ENCODE measurements around the gene TMEM161A.

DNA sequence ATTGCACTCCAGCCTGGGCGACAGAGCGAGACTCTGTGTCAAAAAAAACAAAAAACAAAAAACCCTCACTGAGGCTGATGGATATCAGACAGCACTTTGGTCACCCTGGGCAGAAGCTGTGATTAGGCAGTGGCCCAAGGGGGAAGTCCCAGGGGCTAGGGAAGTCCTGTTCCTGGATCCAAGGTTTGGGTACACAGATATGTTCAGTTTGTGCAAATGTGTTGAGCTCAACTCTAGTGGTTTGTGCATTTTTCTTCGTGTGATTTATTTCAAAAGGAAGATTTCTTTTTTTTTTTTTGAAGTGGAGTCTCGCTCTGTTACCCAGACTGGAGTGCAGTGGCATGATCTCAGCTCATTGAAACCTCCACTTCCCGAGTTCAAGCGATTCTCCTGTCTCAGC lies 19.5 kb upstream of the TMEM161A start:
- TF ChIP-seq, protein P1, sequence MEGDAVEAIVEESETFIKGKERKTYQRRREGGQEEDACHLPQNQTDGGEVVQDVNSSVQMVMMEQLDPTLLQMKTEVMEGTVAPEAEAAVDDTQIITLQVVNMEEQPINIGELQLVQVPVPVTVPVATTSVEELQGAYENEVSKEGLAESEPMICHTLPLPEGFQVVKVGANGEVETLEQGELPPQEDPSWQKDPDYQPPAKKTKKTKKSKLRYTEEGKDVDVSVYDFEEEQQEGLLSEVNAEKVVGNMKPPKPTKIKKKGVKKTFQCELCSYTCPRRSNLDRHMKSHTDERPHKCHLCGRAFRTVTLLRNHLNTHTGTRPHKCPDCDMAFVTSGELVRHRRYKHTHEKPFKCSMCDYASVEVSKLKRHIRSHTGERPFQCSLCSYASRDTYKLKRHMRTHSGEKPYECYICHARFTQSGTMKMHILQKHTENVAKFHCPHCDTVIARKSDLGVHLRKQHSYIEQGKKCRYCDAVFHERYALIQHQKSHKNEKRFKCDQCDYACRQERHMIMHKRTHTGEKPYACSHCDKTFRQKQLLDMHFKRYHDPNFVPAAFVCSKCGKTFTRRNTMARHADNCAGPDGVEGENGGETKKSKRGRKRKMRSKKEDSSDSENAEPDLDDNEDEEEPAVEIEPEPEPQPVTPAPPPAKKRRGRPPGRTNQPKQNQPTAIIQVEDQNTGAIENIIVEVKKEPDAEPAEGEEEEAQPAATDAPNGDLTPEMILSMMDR (IDR thresholded peaks at IDR 0.05) = no peak
- no peak for TF ChIP-seq EP300 (IDR thresholded peaks at IDR 0.05)

Data from ovary (tissue), 3 donors.